IPS-18c (cell line): Measurements from ENCODE around the gene HYAL3.
"Not testable (repeated sequence)": the region's sequence is repeated elsewhere in the genome, so short reads cannot be mapped to it uniquely, and the experiment has no call there.

Experiments
- H3K4me3 ChIP-seq: 2 replicates; pipeline ENCODE4 v1.7.0; 2013; ENCODE audit warnings: low read depth, mild to moderate bottlenecking, low read length, moderate library complexity; ENCODE audit not compliant: insufficient read depth
- H3K9me3 ChIP-seq: one replicate; pipeline ENCODE4 v1.6.1; 2013; ENCODE audit warnings: mild to moderate bottlenecking, low read length, moderate library complexity; ENCODE audit not compliant: control insufficient read depth, insufficient read depth

Gene HYAL3

GRCh38 chr3:50297896-50298725 is 1.1 kb downstream of the HYAL3 start:
- Histone ChIP-seq H3K4me3 (peak overlapping the region; percentile 96; the same call in 1 of the 2 replicates), H3K9me3 (no peaks in the 10 kb centered on the region)

GRCh38 chr3:50297384-50297775 is 1.8 kb downstream of the HYAL3 start:
- Histone ChIP-seq H3K9me3 (no peaks in the 10 kb centered on the region), H3K4me3 (no peak overlapping the region)

DNA sequence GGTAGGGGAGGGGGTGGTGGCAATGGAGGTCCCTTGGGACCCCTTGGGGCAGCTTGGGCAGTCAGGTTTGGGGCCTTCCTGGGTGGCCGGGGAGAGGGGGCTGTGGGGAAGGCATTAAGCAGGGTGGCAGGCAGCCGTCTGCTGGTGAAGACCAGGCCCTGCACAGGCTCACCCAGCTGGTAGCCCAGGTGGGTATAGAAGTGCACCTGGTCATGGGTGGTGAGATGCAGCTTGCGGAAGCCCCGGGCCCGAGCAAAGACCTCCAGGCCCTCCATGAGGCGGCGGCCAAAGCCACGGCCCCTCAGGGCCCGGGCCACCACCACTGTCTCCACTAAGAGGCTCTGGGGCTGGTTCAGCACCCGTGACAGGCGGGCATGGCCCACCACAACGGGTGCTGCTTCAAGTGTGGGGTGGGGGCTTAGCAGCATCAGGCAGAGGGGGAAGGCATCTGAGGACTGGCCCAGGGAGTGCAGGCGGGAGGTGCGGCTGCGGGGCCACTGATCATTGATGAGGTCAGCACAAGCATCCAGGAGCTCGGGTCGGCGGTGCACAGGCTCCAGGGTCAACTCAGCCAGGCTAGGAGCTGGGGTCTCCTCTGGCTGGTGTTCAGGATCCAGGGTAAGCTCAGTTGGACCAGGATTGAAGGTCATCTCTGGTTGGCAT is 2.4 kb downstream of the HYAL3 start:
- H3K9me3 ChIP-seq = no peaks in the 10 kb centered on the region
- H3K4me3 ChIP-seq = no peak overlapping the region

DNA sequence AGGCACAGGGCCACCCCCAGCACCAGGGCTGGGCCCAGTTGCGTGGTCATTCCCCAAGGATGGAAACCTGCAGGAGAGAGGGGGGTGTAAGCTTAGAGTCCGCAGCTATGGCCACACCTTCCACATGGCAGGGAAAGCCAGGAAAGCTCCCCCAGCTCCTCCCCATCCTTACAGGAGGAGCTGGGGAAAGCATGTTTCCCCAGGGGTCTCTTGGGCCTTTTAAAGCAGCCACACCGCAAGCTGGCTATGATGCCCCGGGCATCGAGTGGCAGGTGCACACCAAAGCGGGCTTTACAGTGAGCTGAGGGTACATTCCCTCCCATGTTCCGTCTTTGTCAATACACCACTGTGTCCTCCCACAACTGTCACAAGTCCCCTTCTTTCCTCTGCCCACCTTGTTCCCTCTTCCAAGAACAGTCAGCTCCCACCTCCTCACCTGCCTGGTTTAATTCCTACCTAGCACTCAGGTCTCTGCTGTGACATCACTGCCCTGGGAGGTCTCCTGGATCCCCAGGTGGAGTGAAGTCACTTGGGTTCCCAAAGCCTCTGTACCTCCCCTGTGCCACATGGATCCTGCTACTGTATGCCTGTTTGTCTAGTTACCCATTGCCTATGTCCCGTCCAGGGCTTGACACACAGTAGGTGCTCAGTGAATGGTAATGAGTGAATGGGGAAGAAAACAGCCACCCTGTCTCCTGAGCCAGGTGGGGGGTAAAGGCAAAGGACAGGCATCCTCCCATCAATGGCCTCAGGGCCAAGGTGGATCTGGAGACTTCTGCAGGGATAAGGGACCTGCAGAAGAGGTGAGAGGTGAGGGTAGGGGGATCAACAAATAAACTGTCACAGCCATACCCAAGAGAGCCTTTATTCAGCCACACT is 3.4 kb downstream of the HYAL3 start:
- Histone ChIP-seq H3K9me3 (no peaks in the 10 kb centered on the region), H3K4me3 (no peak overlapping the region)

GRCh38 chr3:50294492-50295403 is 4.5 kb downstream of the HYAL3 start:
- Histone ChIP-seq H3K9me3 (no peaks in the 10 kb centered on the region), H3K4me3 (no peak overlapping the region)

DNA sequence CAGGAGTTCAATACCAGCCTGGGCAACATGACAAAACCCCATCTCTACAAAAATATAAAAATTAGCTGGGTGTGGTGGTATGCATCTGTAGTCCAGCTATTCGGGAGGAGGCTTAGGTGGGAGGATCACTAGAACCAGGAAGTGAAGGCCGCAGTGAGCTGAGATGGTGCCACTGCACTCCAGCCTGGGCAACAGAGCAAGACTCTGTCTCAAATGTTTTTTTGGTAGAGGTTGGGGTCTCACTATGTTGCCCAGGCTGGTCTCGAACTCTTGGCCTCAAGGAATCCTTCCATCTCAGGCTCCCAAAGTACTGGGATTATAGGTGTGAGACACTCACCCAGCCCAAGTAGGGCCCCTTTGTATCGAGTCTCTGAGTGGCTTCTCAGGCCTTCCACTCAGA is 5.1 kb downstream of the HYAL3 start:
- Histone ChIP-seq H3K9me3 (no peaks in the 10 kb centered on the region), H3K4me3 (no peak overlapping the region)

GRCh38 chr3:50293079-50293801 is 6.0 kb downstream of the HYAL3 start:
- Histone ChIP-seq H3K9me3 (no peaks in the 10 kb centered on the region), H3K4me3 (no peak overlapping the region)

- H3K4me3 ChIP-seq = peak within 1 kb of the TSS; percentile 85
- no peaks in the 10 kb centered on the region for H3K9me3 ChIP-seq
Observed at GRCh38 chr3:50292159-50293078, 6.8 kb downstream of the HYAL3 start, which contains the start of gene IFRD2. IFRD2 (minus strand) TSS chr3:50292429; CDS start chr3:50292274, 155 bp downstream.

DNA sequence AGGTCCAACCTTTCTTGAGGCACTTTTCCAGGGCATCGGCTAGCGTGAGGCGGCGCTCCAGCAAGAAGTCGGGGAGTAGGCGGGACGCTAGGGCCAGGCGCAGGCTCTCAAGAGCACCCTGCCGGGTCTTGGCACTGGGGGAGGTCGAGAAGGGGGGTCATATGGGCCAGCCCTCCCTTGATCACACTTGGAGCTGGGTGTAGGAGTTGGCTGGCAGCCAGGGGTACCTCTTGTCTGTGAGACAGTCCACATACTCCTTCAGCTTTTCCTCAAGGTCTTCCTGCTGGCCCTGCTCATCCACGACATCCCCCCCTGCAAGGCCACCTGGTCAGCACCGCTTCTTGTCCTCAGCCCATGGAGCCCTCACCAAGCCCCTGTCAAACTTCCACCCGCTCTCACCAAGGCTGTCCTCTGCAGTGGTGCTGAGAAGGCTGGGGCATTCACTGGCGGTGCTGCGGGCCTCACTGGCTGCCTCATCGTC is 9.0 kb downstream of the HYAL3 start:
- Histone ChIP-seq H3K4me3 (no peak overlapping the region), H3K9me3 (no peaks in the 10 kb centered on the region)

DNA sequence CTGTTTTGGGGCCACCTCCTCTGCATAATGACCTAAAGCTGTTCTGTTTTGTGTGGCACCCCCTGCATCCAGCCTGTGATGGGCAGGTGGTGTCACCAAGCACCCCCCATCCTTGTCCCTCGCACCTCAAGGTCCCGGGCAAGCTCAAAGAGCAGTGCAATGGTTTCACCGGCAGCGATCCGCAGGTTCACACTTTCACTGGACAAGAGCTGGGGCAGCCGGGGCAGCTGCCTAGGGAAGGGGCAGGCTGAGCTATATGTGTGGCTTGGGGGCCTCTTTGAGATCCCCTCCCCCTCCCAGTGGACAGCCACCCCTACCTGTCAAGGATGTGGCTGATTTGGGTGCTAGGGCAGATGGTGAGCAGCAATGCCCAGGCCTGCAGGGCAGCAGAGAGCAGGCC is 10.1 kb downstream of the HYAL3 start:
- Histone ChIP-seq H3K4me3 (no peak overlapping the region), H3K9me3 (no peaks in the 10 kb centered on the region)

DNA sequence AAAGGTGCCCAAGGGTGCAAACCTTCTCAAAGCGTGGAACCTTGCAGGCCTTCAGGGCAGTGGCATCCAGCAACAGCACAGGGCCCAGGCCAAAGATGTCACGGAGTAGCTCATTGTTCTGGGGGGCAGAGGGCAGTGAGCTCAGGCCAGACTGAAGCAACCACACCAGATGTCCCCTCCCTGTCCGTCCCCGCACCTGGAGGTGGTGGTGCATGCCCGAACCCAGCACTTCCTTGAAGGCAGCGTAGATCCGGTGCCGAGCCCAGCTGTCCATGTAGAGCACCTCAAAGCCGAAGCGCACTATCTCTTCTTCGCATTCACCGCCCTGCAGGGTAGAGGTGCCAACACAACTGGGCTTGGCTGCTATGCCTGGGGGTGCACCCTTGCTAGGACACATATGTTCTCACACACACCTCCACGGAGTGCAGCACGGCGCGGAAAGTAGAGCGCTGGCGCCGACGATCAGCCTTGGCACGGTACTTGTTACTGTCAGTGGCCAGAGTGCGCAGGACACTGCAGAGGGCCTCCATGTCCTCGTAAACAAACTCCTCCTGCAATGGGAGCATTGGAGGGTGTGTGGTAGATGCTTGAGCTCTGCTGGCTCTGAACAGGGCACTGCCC is 10.7 kb downstream of the HYAL3 start:
- no peaks in the 10 kb centered on the region for H3K9me3 ChIP-seq

DNA sequence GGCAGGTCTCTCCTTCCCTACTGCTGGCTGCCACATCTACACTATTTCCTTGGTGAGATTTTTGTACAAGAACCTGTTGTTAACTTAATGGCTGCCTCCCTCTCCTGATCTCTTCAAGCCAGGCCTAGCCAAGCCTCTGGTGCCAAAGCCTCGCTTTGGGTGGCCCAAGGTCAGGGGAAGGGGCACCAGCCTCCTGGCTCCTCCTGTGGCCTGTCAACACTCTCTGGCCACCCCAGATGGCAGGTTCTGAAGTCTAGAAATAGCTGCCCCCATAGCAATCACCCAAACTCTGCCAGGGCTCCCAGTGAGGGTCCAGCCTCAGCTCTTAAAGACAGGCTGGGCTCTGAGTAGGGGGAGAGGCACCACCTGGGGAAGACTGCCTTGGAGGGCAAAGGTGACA is 11.9 kb downstream of the HYAL3 start:
- no peaks in the 10 kb centered on the region for H3K9me3 ChIP-seq
- H3K4me3 ChIP-seq = no peak overlapping the region

More for the DNA sequence above, 10.7 kb downstream of the HYAL3 start:
- H3K4me3 ChIP-seq = no peak overlapping the region

DNA sequence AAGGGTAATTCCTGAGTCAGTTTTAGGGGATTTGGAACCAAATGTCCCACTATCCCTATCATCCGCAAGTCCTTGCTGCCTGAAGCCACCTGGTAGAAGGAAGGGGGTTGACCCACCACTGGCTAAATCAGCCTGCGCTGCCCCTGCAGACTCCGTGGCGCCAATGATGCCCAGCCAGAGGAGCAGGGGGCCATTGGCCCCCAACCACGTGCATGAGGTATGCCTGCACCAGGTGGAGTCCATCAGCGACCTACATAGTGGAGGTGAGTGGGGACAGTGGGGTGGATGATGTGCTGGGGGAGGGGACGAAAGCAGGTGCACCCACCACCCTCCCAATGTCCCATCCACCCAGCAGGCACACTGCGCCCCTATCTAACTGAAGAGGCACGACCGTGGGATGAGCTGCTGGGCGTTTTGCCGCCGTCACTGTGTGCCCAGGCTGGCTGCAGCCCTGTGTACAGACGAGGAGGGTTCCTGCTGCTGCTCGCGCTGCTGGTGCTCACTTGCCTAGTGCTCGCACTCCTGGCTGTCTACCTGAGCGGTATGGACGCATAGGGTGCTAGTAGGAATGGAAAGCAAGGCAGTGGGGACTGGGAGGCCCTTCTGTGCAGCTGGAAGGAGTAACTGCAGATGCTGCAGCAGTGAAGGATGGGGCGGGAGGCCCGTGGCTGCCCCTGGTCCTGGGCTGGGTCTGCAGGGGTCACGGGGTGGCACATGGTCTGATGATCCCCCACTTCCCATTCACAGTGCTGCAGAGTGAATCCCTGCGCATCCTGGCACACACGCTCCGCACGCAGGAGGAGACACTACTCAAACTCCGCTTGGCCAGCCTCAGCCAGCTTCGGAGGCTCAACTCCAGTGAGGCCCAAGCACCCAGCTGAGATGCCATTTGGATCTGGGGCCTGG is 12.6 kb downstream of the HYAL3 start:
- no peaks in the 10 kb centered on the region for H3K9me3 ChIP-seq
- no peak overlapping the region for H3K4me3 ChIP-seq

DNA sequence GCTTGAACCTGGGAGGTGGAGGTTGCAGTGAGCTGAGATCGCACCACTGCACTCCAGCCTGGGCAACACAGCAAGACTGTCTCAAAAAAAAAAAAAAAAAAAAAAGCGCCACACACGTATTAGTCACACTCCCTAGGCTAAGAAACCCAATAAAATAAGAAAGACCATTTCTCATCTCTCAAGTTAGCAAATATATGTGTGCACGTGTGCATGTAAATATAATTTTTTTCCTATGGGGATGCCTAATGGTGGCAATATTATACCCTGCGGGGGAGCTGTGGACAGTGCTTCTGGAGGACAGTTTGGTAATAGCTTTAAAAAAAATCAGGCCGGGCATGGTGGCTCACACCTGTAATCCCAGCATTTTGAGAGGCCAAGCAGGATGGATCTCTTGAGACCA is 15.1 kb downstream of the HYAL3 start:
- not testable (repeated sequence) for H3K4me3 ChIP-seq, H3K9me3 ChIP-seq
